ENCODE data around the gene CDH24.

CDH24 gene

GRCh38 chr14:23055621-23056144 is 1.6 kb downstream of the CDH24 start:
- Histone ChIP-seq H3K27ac (ENCODE audit: poor library complexity, severe bottlenecking) (peak overlapping the region; percentile 73), H3K4me1 (ENCODE audit: insufficient read depth, poor library complexity, severe bottlenecking) (no peaks in the 10 kb centered on the region), H3K4me3 (ENCODE audit: severe bottlenecking) (no peak overlapping the region), H3K36me3 (ENCODE audit: low read depth) (peaks cover 22% of the 10 kb centered on the region), H3K9me3 (ENCODE audit: severe bottlenecking) (no peaks in the 10 kb centered on the region), H3K27me3 (ENCODE audit: insufficient read depth, poor library complexity, severe bottlenecking) (no peaks in the 10 kb centered on the region)
- TF ChIP-seq, protein P1, sequence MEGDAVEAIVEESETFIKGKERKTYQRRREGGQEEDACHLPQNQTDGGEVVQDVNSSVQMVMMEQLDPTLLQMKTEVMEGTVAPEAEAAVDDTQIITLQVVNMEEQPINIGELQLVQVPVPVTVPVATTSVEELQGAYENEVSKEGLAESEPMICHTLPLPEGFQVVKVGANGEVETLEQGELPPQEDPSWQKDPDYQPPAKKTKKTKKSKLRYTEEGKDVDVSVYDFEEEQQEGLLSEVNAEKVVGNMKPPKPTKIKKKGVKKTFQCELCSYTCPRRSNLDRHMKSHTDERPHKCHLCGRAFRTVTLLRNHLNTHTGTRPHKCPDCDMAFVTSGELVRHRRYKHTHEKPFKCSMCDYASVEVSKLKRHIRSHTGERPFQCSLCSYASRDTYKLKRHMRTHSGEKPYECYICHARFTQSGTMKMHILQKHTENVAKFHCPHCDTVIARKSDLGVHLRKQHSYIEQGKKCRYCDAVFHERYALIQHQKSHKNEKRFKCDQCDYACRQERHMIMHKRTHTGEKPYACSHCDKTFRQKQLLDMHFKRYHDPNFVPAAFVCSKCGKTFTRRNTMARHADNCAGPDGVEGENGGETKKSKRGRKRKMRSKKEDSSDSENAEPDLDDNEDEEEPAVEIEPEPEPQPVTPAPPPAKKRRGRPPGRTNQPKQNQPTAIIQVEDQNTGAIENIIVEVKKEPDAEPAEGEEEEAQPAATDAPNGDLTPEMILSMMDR (IDR thresholded peaks at IDR 0.05; ENCODE audit: poor library complexity, severe bottlenecking) = no peak
- DNase-seq (ENCODE audit: low spot score) = peak; percentile 67
- ATAC-seq (ENCODE audit: low read depth) = no peak

GRCh38 chr14:23055147-23055550 is 2.2 kb downstream of the CDH24 start:
- Histone ChIP-seq H3K27me3 (ENCODE audit: insufficient read depth, poor library complexity, severe bottlenecking) (no peaks in the 10 kb centered on the region), H3K4me3 (ENCODE audit: severe bottlenecking) (no peak overlapping the region), H3K4me1 (ENCODE audit: insufficient read depth, poor library complexity, severe bottlenecking) (no peaks in the 10 kb centered on the region), H3K36me3 (ENCODE audit: low read depth) (peaks cover 17% of the 10 kb centered on the region), H3K27ac (ENCODE audit: poor library complexity, severe bottlenecking) (no peak overlapping the region), H3K9me3 (ENCODE audit: severe bottlenecking) (no peaks in the 10 kb centered on the region)
- ATAC-seq (ENCODE audit: low read depth) = no peak
- peak; percentile 62 for DNase-seq (ENCODE audit: low spot score)
- TF ChIP-seq, protein P1 (IDR thresholded peaks at IDR 0.05; ENCODE audit: poor library complexity, severe bottlenecking) = no peak

DNA sequence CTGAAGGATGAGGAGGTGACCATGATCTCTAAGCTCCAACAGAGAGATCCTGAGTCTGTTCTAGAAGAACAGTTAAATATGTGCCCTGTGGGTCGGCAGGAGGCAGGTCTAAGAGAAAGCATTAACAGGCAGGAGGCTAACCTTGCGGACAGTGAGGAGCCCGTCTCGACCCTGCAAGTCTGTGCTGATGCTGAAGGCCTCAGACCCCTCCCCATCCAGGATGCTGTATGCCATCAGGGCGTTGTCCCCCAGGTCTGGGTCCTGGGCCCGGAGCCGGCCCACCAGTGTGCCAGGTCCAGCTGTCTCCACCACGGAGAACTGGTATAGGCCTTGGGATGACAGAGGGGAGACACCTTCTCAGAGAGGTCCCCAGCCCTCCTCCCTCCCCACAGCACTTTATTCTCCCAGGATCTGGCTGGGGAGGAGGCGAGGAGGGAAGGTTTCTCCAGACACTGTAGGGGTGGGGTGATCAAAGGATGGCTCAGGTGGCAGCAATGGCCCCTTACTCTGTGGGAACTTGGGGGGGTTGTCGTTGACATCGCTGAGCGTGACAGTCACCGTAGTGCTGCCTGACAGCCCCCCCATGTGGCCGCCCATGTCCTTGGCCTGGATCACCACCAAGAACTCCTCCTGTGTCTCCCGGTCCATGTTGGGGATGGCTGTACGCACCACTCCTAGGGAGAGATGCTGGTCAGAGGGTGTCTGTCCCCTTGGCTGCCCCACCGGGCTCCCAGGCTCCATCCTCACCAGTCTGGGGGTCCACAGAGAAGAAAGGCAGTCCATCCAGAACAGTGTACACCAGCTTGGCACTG is 3.1 kb downstream of the CDH24 start:
- TF ChIP-seq, protein P1 (IDR thresholded peaks at IDR 0.05; ENCODE audit: poor library complexity, severe bottlenecking) = no peak
- ATAC-seq (ENCODE audit: low read depth) (no peak), DNase-seq (ENCODE audit: low spot score) (peak; percentile 68)
- H3K36me3 ChIP-seq (ENCODE audit: low read depth) = peaks cover 10% of the 10 kb centered on the region
- no peaks in the 10 kb centered on the region for H3K4me1 ChIP-seq (ENCODE audit: insufficient read depth, poor library complexity, severe bottlenecking)
- no peaks in the 10 kb centered on the region for H3K9me3 ChIP-seq (ENCODE audit: severe bottlenecking)
- H3K27me3 ChIP-seq (ENCODE audit: insufficient read depth, poor library complexity, severe bottlenecking) = no peaks in the 10 kb centered on the region
- no peak overlapping the region for H3K4me3 ChIP-seq (ENCODE audit: severe bottlenecking)
- H3K27ac ChIP-seq (ENCODE audit: poor library complexity, severe bottlenecking) = no peak overlapping the region

DNA sequence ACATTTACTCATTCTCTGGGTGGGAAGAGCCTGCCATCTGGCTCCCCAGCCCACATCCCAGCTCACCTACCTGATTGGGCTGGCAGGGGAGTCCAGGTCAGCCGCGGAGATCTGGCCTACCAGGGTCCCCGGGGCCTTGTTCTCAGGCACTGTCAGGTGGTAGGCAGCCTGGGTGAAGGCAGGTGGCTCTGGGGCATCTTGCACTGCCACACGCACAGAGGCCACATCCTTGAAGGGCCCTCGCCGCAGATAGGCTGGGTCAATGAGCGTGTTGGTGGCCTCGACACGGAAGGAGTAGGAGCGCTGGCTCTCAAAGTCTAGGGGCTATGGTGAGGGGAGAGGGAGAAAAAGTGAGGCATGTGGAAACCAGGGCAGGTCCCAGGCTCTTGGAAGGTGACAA is 3.9 kb downstream of the CDH24 start:
- no peaks in the 10 kb centered on the region for H3K27me3 ChIP-seq (ENCODE audit: insufficient read depth, poor library complexity, severe bottlenecking)
- H3K4me1 ChIP-seq (ENCODE audit: insufficient read depth, poor library complexity, severe bottlenecking) = no peaks in the 10 kb centered on the region
- H3K4me3 ChIP-seq (ENCODE audit: severe bottlenecking) = no peak overlapping the region
- no peaks in the 10 kb centered on the region for H3K9me3 ChIP-seq (ENCODE audit: severe bottlenecking)
- ATAC-seq (ENCODE audit: low read depth) = no peak
- TF ChIP-seq, protein P1 (IDR thresholded peaks at IDR 0.05; ENCODE audit: poor library complexity, severe bottlenecking) = no peak
- no peak overlapping the region for H3K27ac ChIP-seq (ENCODE audit: poor library complexity, severe bottlenecking)
- peak; percentile 60 for DNase-seq (ENCODE audit: low spot score)
- H3K36me3 ChIP-seq (ENCODE audit: low read depth) = peaks cover 3% of the 10 kb centered on the region

- H3K4me3 ChIP-seq (ENCODE audit: severe bottlenecking) = no peak overlapping the region
- no peak for DNase-seq (ENCODE audit: low spot score)
- H3K36me3 ChIP-seq (ENCODE audit: low read depth) = no peaks in the 10 kb centered on the region
- H3K27ac ChIP-seq (ENCODE audit: poor library complexity, severe bottlenecking) = no peak overlapping the region
- no peaks in the 10 kb centered on the region for H3K4me1 ChIP-seq (ENCODE audit: insufficient read depth, poor library complexity, severe bottlenecking)
- no peak for ATAC-seq (ENCODE audit: low read depth)
- H3K9me3 ChIP-seq (ENCODE audit: severe bottlenecking) = no peaks in the 10 kb centered on the region
- TF ChIP-seq, protein P1 (IDR thresholded peaks at IDR 0.05; ENCODE audit: poor library complexity, severe bottlenecking) = no peak
- H3K27me3 ChIP-seq (ENCODE audit: insufficient read depth, poor library complexity, severe bottlenecking) = no peaks in the 10 kb centered on the region
These were observed 4.6 kb downstream of the CDH24 start for GRCh38 chr14:23052671-23053070.

Measured in RWPE2 (cell line).